K562 (cell line): ENCODE data around the gene CBX2. TPM values are rescaled to one million over a fixed set of nuclear protein-coding genes. Genes with fewer than 3 reads are reported as not detected.
A peak's percentile ranks its signal among the peaks of the same experiment; 100 is the strongest.

ENCODE experiments used
- ATF1 ChIP-seq, 2 experiments: fragments of 450-650 bp in 1 of 2; IDR thresholded peaks; 2 replicates each; pipeline ENCODE4 v1.6.1; 2016; ENCODE audit warnings: missing compliant biosample characterization in 1 of 2, missing genetic modification characterization in 1 of 2
- ATF7 ChIP-seq: fragments of 450-650 bp; IDR thresholded peaks from 2 replicates; pipeline ENCODE4 v1.7.1; 2014; ENCODE audit warnings: mild to moderate bottlenecking, moderate library complexity
- CEBPB ChIP-seq: fragments of 450-650 bp; IDR thresholded peaks from 2 replicates; pipeline ENCODE4 v1.6.1; 2016; ENCODE audit warnings: missing genetic modification characterization, missing compliant biosample characterization
- FOXA3 ChIP-seq, 2 experiments: fragments of 450-650 bp in 1 of 2; sonication (generic) in 1 of 2; formaldehyde crosslinking; IDR thresholded peaks in 1 of 2; conservative IDR thresholded peaks in 1 of 2; 2 replicates each; pipeline versions ENCODE4 v1.4.0 to v1.8.0; 2020 to 2022; ENCODE audit warnings: mild to moderate bottlenecking in 2 of 2, missing genetic modification reagents in 1 of 2
- FOXJ3 ChIP-seq: sonication (generic); formaldehyde crosslinking; IDR thresholded peaks from 2 replicates; pipeline ENCODE4 v1.4.0; 2020; ENCODE audit warnings: mild to moderate bottlenecking, missing genetic modification reagents
- HDAC2 ChIP-seq: fragments of 450-650 bp; IDR thresholded peaks from 2 replicates; pipeline ENCODE4 v1.6.1; 2016; ENCODE audit warnings: mild to moderate bottlenecking
- HNRNPUL1 ChIP-seq: fragments of 200-400 bp; formaldehyde crosslinking; IDR thresholded peaks from 2 replicates; pipeline ENCODE4 v1.6.1; 2017; ENCODE audit warnings: low read length
- ID3 ChIP-seq, 2 experiments: fragments of 250-450 bp in 1 of 2; fragments of 450-650 bp in 1 of 2; sonication (Bioruptor Pico) in 1 of 2; IDR thresholded peaks; 2 replicates each; pipeline versions ENCODE4 v1.6.1 to v1.8.0; 2016 to 2021; ENCODE audit warnings: mild to moderate bottlenecking in 2 of 2, moderate library complexity in 2 of 2, missing compliant biosample characterization in 1 of 2, missing genetic modification characterization in 1 of 2
- JUNB ChIP-seq: fragments of 450-650 bp; formaldehyde crosslinking; conservative IDR thresholded peaks from 2 replicates; pipeline ENCODE4 v1.4.0; 2020; ENCODE audit warnings: mild to moderate bottlenecking
- MTA1 ChIP-seq: fragments of 450-650 bp; IDR thresholded peaks from 2 replicates; pipeline ENCODE4 v1.6.1; 2017; ENCODE audit warnings: borderline replicate concordance
- POU5F1 ChIP-seq: fragments of 150-350 bp; IDR thresholded peaks from 2 replicates; pipeline ENCODE4 v1.6.1; 2014; ENCODE audit warnings: borderline replicate concordance, low read length, low read depth, mild to moderate bottlenecking; ENCODE audit not compliant: partially characterized antibody
- SP1 ChIP-seq: sonication (generic); formaldehyde crosslinking; IDR thresholded peaks from 2 replicates; pipeline ENCODE4 v1.8.1; 2022; ENCODE audit warnings: mild to moderate bottlenecking, missing genetic modification reagents
- ZNF174 ChIP-seq: fragments of 250-450 bp; sonication (Bioruptor Pico); IDR thresholded peaks from 2 replicates; pipeline ENCODE4 v1.4.0; 2020; ENCODE audit warnings: mild to moderate bottlenecking
- ZNF175 ChIP-seq: fragments of 200-800 bp; sonication (Bioruptor generic); IDR thresholded peaks from 2 replicates; pipeline ENCODE4 v1.6.1; 2016; ENCODE audit warnings: low read depth, mild to moderate bottlenecking, missing genetic modification characterization, missing compliant biosample characterization
- ZNF316 ChIP-seq: fragments of 450-650 bp; IDR thresholded peaks from 2 replicates; pipeline ENCODE4 v1.6.1; 2016
- ZNF639 ChIP-seq, 2 experiments: fragments of 200-800 bp in 1 of 2; sonication (Bioruptor generic) in 1 of 2; sonication (generic) in 1 of 2; formaldehyde crosslinking in 1 of 2; IDR thresholded peaks in 1 of 2; conservative IDR thresholded peaks in 1 of 2; 2 replicates each; pipeline versions ENCODE4 v1.5.0 to v1.6.1; 2016 to 2020; ENCODE audit warnings: missing compliant biosample characterization in 1 of 2, missing genetic modification characterization in 1 of 2, missing genetic modification reagents in 1 of 2
- ZNF766 ChIP-seq: fragments of 200-800 bp; sonication (Bioruptor generic); conservative IDR thresholded peaks from 2 replicates; pipeline ENCODE4 v1.6.1; 2016; ENCODE audit warnings: missing genetic modification characterization, missing compliant biosample characterization
- polyA plus RNA-seq, 8 experiments: library from polyadenylated mRNA; depleted of rRNA in 4 of 8; stranded (reverse) in 5 of 8; unstranded in 3 of 8; fragments of >200 nt; fragmentation: Nextera tagmentation in 2 of 8; fragmentation: Illumina TruSeq in 1 of 8; extraction: Ambion mirVana in 2 of 8; extraction: Trizol in 1 of 8; gene quantifications; 2 replicates each; pipeline versions ENCODE4 v1.2.1 to v1.2.3, GENCODE V29; 2011 to 2014; ENCODE audit warnings: inconsistent platforms in 1 of 8, missing spikeins in 1 of 8
- total RNA-seq, 7 experiments: library from RNA; depleted of rRNA in 6 of 7; stranded (reverse); fragments of >200 nt in 6 of 7; fragmentation: Illumina TruSeq in 2 of 7; extraction: Trizol in 2 of 7; gene quantifications; 2 replicates each; pipeline versions ENCODE4 v1.2.1 to v1.2.3, GENCODE V29; 2011 to 2021; ENCODE audit warnings: low replicate concordance in 1 of 7
- TF ChIP-seq, protein P1 (sequence below): sonication (generic); formaldehyde crosslinking; IDR thresholded peaks from 2 replicates; pipeline ENCODE4 v1.8.0; 2022; ENCODE audit warnings: missing genetic modification reagents, mild to moderate bottlenecking, moderate library complexity, borderline replicate concordance
- TF ChIP-seq, protein P2 (sequence below), 2 experiments: fragments of 450-650 bp in 1 of 2; sonication (generic) in 1 of 2; formaldehyde crosslinking in 1 of 2; IDR thresholded peaks in 1 of 2; conservative IDR thresholded peaks in 1 of 2; 2 replicates each; pipeline versions ENCODE4 v1.6.1 to v1.8.1; 2016 to 2023; ENCODE audit warnings: mild to moderate bottlenecking in 2 of 2, moderate library complexity in 2 of 2, inconsistent platforms in 1 of 2, missing genetic modification reagents in 1 of 2
- TF ChIP-seq, protein P3 (sequence below): fragments of 450-650 bp; conservative IDR thresholded peaks from 2 replicates; pipeline ENCODE4 v1.6.1; 2016; ENCODE audit warnings: missing genetic modification characterization, low read depth, mild to moderate bottlenecking, missing compliant biosample characterization, moderate library complexity

The CBX2 gene
- total and polyA plus RNA-seq, 9 of the 15 experiments (the other 6 are each of a cell fraction or from before 2014, with no cell fraction given): 0.66 to 26.9 (median 13.9) TPM

DNA sequence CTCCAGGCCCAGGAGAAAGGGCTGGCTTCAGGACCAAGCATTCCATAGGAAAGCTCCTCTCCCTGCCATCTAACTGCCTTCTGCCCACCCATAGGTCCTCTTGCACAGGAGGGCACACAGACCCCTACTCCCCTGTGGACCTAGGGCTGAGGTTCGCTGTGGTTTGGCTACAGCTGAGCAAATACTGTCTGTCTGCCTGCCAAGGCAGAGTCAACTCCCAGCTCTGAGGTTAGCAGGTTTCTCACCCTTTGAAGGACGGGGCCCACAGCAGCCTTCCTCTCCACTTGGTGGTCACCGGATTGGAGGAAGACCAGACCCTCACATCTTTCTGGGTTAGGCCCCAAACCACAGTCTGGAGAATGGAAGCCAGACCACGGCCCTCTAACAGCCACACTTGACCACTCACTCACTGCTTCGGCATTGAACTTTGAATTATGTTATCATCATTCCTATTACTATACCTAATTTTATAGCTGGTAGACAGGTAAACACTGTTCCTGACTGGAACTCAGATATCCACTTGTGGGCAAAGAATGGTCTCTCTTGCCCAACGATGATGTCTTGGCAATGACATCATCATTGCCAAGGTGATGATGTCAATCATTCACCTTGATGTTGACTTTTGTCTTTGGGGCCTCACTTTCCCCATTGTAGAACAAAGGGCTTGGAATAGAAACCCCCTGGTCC lies 47.1 kb downstream of the CBX2 start (continued):
- TF ChIP-seq ZNF639 (CRISPR knock-in tag; conservative IDR thresholded peaks at IDR 0.05 in 1 of 2, IDR thresholded peaks at IDR 0.05 in 1 of 2) (peak in 1 of 2 experiments; percentile 3; a peak in 1 of 4 replicates), MTA1 (no peak), ATF7 (peak; percentile 89), JUNB (CRISPR knock-in tag) (peak; percentile 49; the same call in 1 of the 2 replicates), HDAC2 (no peak), HNRNPUL1 (no peak), ZNF175 (CRISPR knock-in tag) (0 out of 2 replicates have a peak, but pooled peaks have one; percentile 59), POU5F1 (no peak), ZNF766 (no peak), ZNF174 (no peak), CEBPB (tag) (0 out of 2 replicates have a peak, but pooled peaks have one; percentile 23), FOXA3 (CRISPR knock-in tag; conservative IDR thresholded peaks at IDR 0.05 in 1 of 2, IDR thresholded peaks at IDR 0.05 in 1 of 2) (peak in 1 of 2 experiments; percentile 89; a peak in 2 of 4 replicates), ZNF316 (no peak), FOXJ3 (CRISPR knock-in tag) (no peak), ATF1 (CRISPR knock-in tag; IDR thresholded peaks at IDR 0.05) (no peak), ATF1 (tag; IDR thresholded peaks at IDR 0.05) (peak; percentile 67), SP1 (CRISPR knock-in tag) (peak; percentile 12; the same call in 1 of the 2 replicates), ID3 (CRISPR knock-in tag; IDR thresholded peaks at IDR 0.05) (no peak), ID3 (tag; IDR thresholded peaks at IDR 0.05) (0 out of 2 replicates have a peak, but pooled peaks have one; percentile 30)
- TF ChIP-seq, protein P1, sequence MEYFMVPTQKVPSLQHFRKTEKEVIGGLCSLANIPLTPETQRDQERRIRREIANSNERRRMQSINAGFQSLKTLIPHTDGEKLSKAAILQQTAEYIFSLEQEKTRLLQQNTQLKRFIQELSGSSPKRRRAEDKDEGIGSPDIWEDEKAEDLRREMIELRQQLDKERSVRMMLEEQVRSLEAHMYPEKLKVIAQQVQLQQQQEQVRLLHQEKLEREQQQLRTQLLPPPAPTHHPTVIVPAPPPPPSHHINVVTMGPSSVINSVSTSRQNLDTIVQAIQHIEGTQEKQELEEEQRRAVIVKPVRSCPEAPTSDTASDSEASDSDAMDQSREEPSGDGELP (CRISPR knock-in tag): peak; percentile 66
- TF ChIP-seq, protein P2, sequence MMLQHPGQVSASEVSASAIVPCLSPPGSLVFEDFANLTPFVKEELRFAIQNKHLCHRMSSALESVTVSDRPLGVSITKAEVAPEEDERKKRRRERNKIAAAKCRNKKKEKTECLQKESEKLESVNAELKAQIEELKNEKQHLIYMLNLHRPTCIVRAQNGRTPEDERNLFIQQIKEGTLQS (IDR thresholded peaks at IDR 0.05): peak; percentile 93
- TF ChIP-seq, protein P2 (CRISPR knock-in tag; conservative IDR thresholded peaks at IDR 0.05): no peak
- TF ChIP-seq, protein P3, sequence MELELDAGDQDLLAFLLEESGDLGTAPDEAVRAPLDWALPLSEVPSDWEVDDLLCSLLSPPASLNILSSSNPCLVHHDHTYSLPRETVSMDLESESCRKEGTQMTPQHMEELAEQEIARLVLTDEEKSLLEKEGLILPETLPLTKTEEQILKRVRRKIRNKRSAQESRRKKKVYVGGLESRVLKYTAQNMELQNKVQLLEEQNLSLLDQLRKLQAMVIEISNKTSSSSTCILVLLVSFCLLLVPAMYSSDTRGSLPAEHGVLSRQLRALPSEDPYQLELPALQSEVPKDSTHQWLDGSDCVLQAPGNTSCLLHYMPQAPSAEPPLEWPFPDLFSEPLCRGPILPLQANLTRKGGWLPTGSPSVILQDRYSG: 0 out of 2 replicates have a peak, but pooled peaks have one; percentile 6
